ENCODE measurements around the gene HOGA1.
A peak's percentile ranks its signal among the peaks of the same experiment; 100 is the strongest.
"Not testable (repeated sequence)": the region's sequence is repeated elsewhere in the genome, so short reads cannot be mapped to it uniquely, and the experiment has no call there.

HOGA1 gene

DNA sequence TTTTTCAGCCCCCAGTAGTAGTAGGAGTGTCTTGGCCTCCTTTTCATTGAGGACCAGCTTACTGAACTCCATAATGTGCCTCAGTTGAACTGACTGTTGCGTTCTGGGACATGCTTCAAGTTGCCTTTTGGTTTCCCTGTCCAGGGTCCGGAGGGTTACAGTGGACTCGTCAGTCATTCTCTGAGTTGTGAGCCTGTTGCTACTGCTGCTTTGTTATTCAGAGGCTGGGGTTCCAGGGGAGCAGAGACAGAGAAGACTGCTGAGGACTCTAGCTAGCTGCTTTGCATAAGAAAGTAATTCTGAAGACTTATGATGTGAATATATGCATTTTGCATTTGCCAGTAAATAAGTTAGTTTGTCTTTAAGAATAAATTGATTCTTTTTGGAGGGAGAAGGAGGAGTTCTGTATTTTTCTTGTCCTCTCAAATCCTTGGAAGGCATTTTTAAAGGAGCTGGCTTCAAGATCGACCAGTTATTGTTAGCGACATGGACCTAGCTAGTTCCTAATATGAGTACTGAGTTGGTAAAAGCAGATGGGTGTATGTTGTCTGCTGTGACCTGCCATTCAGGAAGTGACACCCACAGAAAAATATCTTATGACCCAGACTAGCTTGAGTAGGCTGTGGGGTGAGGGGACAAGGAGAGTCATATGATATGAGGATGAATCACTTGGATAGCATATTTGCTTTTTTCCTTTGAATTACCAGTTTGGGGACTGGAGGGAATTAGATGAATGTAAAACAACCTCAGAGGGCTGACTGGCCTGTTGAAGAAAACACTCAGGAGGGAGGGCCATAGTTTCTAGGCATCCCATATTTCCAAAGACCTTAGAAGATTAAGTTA, 64.6 kb downstream of the HOGA1 start:
- no peaks in the 10 kb centered on the region for H3K27me3 ChIP-seq (ENCODE audit: insufficient read depth, low read length)
- H3K27ac ChIP-seq (ENCODE audit: low read length) = peak overlapping the region; percentile 86
- peak overlapping the region; percentile 30; the same call in 1 of the 2 replicates for H3K9ac ChIP-seq (ENCODE audit: low read depth, low read length)
- no peaks in the 10 kb centered on the region for H3K9me3 ChIP-seq (ENCODE audit: insufficient read depth, low read depth, low read length)
- peaks cover 16% of the 10 kb centered on the region for H3K4me1 ChIP-seq (ENCODE audit: insufficient read depth, low read length)
- H3K36me3 ChIP-seq (ENCODE audit: insufficient read depth, low read depth, low read length) = peaks cover 53% of the 10 kb centered on the region
- peak overlapping the region; percentile 51 for H3K4me3 ChIP-seq (ENCODE audit: low read length)

- peak overlapping the region; percentile 30; the same call in 1 of the 2 replicates for H3K9ac ChIP-seq (ENCODE audit: low read depth, low read length)
- not testable (repeated sequence) for H3K9me3 ChIP-seq (ENCODE audit: insufficient read depth, low read depth, low read length); H3K27me3 ChIP-seq (ENCODE audit: insufficient read depth, low read length)
- peaks cover 53% of the 10 kb centered on the region for H3K36me3 ChIP-seq (ENCODE audit: insufficient read depth, low read depth, low read length)
- peak overlapping the region; percentile 51 for H3K4me3 ChIP-seq (ENCODE audit: low read length)
- H3K4me1 ChIP-seq (ENCODE audit: insufficient read depth, low read length) = peaks cover 16% of the 10 kb centered on the region
- H3K27ac ChIP-seq (ENCODE audit: low read length) = peak overlapping the region; percentile 86
These were observed 65.2 kb downstream of the HOGA1 start for GRCh38 chr10:97649405-97649750.

DNA sequence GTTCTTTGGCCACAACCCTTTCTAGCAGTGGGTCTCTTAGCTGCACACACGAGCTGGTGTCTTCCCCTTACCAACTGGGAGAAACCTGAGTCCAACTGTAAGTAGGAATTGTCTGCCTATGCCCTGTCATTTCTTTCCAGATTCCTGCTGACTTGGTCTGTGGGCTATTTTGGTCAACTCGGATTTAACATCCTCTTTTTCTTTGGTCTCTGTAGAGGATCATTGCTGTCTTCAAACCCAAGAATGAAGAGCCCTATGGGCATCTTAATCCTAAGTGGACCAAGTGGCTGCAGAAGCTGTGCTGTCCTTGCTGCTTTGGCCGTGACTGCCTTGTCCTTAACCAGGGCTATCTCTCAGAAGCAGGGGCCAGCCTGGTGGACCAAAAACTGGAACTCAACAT, 66.5 kb downstream of the HOGA1 start:
- Histone ChIP-seq H3K4me3 (ENCODE audit: low read length) (no peak overlapping the region), H3K9ac (ENCODE audit: low read depth, low read length) (0 out of 2 replicates have a peak overlapping the region, but pooled peaks have one; percentile 21), H3K27ac (ENCODE audit: low read length) (peak overlapping the region; percentile 24), H3K27me3 (ENCODE audit: insufficient read depth, low read length) (no peaks in the 10 kb centered on the region), H3K9me3 (ENCODE audit: insufficient read depth, low read depth, low read length) (no peaks in the 10 kb centered on the region), H3K36me3 (ENCODE audit: insufficient read depth, low read depth, low read length) (peaks cover 54% of the 10 kb centered on the region), H3K4me1 (ENCODE audit: insufficient read depth, low read length) (peaks cover 16% of the 10 kb centered on the region)

DNA sequence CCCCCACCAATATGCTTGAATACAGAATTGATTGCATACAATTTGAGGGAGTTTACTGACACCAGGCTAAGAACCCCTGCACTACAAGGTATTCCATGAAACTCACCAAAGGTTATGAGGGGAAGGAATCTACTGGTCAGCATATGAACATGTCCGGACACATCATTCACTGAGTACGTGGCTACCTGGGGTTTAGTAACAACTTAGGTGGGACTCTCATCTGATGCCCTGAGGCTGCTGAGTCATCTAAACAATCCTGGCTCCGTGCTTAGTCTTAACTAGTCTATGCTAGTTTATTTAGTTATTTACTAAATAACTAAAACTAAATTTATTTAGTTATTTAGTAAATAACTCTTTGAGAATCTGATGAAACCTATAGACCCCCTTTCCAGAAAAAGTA, 67.6 kb downstream of the HOGA1 start:
- Histone ChIP-seq H3K27ac (ENCODE audit: low read length) (no peak overlapping the region), H3K9ac (ENCODE audit: low read depth, low read length) (no peak overlapping the region), H3K4me1 (ENCODE audit: insufficient read depth, low read length) (peaks cover 16% of the 10 kb centered on the region)

DNA sequence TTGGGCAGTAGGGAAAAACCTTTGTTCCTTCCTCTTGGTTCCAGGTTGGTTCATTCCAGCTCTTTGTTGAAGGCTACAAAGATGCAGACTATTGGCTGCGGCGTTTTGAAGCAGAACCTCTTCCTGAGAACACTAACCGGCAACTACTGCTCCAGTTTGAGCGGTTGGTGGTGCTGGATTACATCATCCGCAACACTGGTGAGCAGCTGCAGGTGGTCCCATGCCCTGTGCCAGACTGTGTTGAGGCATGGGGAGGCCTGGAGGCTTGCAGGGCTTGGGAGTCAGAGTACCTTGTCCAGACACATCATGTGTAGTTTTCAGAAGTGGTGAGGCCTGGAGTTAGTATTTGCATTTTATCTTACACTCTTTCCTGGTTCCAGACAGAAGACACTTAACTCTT, 72.6 kb downstream of the HOGA1 start:
- H3K27me3 ChIP-seq (ENCODE audit: insufficient read depth, low read length) = no peaks in the 10 kb centered on the region
- peaks cover 77% of the 10 kb centered on the region for H3K36me3 ChIP-seq (ENCODE audit: insufficient read depth, low read depth, low read length)
- no peak overlapping the region for H3K27ac ChIP-seq (ENCODE audit: low read length)
- H3K4me3 ChIP-seq (ENCODE audit: low read length) = no peak overlapping the region
- H3K9me3 ChIP-seq (ENCODE audit: insufficient read depth, low read depth, low read length) = no peaks in the 10 kb centered on the region
- H3K4me1 ChIP-seq (ENCODE audit: insufficient read depth, low read length) = no peaks in the 10 kb centered on the region
- H3K9ac ChIP-seq (ENCODE audit: low read depth, low read length) = no peak overlapping the region

More for the DNA sequence above, 67.6 kb downstream of the HOGA1 start:
- no peaks in the 10 kb centered on the region for H3K9me3 ChIP-seq (ENCODE audit: insufficient read depth, low read depth, low read length)
- peaks cover 62% of the 10 kb centered on the region for H3K36me3 ChIP-seq (ENCODE audit: insufficient read depth, low read depth, low read length)
- no peak overlapping the region for H3K4me3 ChIP-seq (ENCODE audit: low read length)
- no peaks in the 10 kb centered on the region for H3K27me3 ChIP-seq (ENCODE audit: insufficient read depth, low read length)

- H3K27me3 ChIP-seq (ENCODE audit: insufficient read depth, low read length) = no peaks in the 10 kb centered on the region
- H3K4me1 ChIP-seq (ENCODE audit: insufficient read depth, low read length) = no peaks in the 10 kb centered on the region
- H3K9ac ChIP-seq (ENCODE audit: low read depth, low read length) = no peak overlapping the region
- no peak overlapping the region for H3K27ac ChIP-seq (ENCODE audit: low read length)
- H3K36me3 ChIP-seq (ENCODE audit: insufficient read depth, low read depth, low read length) = peaks cover 77% of the 10 kb centered on the region
- no peaks in the 10 kb centered on the region for H3K9me3 ChIP-seq (ENCODE audit: insufficient read depth, low read depth, low read length)
- H3K4me3 ChIP-seq (ENCODE audit: low read length) = no peak overlapping the region
These were observed 75.4 kb downstream of the HOGA1 start for GRCh38 chr10:97659589-97659988.

All from iPS-20b (cell line).